ENCODE results near the gene ZNF446. TPM values are rescaled to one million over a fixed set of nuclear protein-coding genes. Genes with fewer than 3 reads are reported as not detected.

The ZNF446 gene
- total and polyA plus RNA-seq, 9 of the 15 experiments (the other 6 are each of a cell fraction or from before 2014, with no cell fraction given), result 0.07 to 4.8 (median 1.2) TPM

DNA sequence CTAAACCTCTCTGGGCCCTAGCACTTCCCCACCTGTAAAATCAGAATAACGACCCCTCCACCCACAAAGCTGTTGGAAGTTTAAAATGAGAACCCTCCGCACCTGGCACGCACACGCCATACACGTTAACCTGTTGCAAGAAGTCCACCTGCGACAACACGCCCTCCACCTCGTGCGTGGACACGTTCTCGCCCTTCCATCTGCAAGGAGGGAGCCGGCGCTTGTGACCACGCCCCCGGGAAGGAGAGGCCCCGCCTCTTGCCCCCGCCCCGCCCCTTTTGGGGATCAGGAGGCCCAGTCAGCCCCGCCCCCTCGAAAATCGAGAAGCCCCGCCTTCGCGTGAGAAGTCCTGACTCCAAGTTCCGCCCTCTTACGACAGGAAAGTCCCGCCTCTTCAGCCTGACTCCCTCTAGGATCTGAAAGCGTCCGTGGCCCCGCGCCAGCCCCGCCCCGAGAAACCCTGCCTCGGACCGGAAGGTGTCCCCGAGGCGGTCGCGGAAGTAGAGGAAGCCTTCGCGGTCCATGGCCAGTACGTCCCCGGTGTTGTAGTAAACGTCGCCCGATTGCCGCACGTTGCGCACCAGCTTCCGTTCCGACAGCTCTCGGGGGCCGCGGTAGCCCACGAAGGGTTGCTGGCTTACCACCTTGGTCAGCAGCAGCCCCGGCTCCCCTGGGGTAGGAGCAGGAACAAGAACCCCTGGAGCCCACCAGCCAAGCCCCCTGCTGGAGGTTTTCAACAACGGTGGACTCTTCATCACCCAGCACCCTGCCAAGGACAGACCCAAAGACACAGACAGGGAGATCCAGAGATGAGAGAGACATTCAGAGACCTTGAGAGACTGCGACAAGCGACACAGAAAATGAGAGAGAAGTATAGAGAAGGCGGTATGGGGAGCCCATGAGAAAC, 23.1 kb downstream of the ZNF446 start (continued):
- TF ChIP-seq, protein P1, sequence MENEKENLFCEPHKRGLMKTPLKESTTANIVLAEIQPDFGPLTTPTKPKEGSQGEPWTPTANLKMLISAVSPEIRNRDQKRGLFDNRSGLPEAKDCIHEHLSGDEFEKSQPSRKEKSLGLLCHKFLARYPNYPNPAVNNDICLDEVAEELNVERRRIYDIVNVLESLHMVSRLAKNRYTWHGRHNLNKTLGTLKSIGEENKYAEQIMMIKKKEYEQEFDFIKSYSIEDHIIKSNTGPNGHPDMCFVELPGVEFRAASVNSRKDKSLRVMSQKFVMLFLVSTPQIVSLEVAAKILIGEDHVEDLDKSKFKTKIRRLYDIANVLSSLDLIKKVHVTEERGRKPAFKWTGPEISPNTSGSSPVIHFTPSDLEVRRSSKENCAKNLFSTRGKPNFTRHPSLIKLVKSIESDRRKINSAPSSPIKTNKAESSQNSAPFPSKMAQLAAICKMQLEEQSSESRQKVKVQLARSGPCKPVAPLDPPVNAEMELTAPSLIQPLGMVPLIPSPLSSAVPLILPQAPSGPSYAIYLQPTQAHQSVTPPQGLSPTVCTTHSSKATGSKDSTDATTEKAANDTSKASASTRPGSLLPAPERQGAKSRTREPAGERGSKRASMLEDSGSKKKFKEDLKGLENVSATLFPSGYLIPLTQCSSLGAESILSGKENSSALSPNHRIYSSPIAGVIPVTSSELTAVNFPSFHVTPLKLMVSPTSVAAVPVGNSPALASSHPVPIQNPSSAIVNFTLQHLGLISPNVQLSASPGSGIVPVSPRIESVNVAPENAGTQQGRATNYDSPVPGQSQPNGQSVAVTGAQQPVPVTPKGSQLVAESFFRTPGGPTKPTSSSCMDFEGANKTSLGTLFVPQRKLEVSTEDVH (IDR thresholded peaks at IDR 0.05; ENCODE audit: low read depth, partially characterized antibody), result peak; percentile 92
- TF ChIP-seq BRD4 (IDR thresholded peaks at IDR 0.05) (no peak), GTF2A2 (tag; IDR thresholded peaks at IDR 0.05) (0 out of 2 replicates have a peak, but pooled peaks have one; percentile 69), TRIM28 (IDR thresholded peaks at IDR 0.05) (peak; percentile 63), KDM1A (IDR thresholded peaks at IDR 0.05) (no peak), FOXK1 (CRISPR knock-in tag; IDR thresholded peaks at IDR 0.05; ENCODE audit: borderline replicate concordance) (peak; percentile 92; the same call in 1 of the 2 replicates), ESRRA (IDR thresholded peaks at IDR 0.05; ENCODE audit: borderline replicate concordance, low read depth) (peak; percentile 91), ZFP30 (CRISPR knock-in tag; IDR thresholded peaks at IDR 0.05; ENCODE audit: borderline replicate concordance) (no peak), TFE3 (CRISPR knock-in tag; IDR thresholded peaks at IDR 0.05) (no peak), CEBPG (CRISPR knock-in tag; IDR thresholded peaks at IDR 0.05) (peak; percentile 70), CEBPG (tag; conservative IDR thresholded peaks at IDR 0.05 in 1 of 2, IDR thresholded peaks at IDR 0.05 in 1 of 2) (no peak), ZNF24 (IDR thresholded peaks at IDR 0.05) (peak; percentile 81), CBFA2T2 (conservative IDR thresholded peaks at IDR 0.05) (no peak), ATF1 (CRISPR knock-in tag; IDR thresholded peaks at IDR 0.05) (peak; percentile 69; the same call in 1 of the 2 replicates), ATF1 (tag; IDR thresholded peaks at IDR 0.05) (peak; percentile 86), KDM4B (IDR thresholded peaks at IDR 0.05; ENCODE audit: borderline replicate concordance in 2 of 2, low read depth in 1 of 2) (peak in 1 of 2 experiments; percentile 93; a peak in 1 of 4 replicates), ZNF780A (CRISPR knock-in tag; IDR thresholded peaks at IDR 0.05) (no peak), BRCA1 (IDR thresholded peaks at IDR 0.05) (no peak), BRCA1 (CRISPR knock-in tag; IDR thresholded peaks at IDR 0.05) (no peak), DEAF1 (CRISPR knock-in tag; IDR thresholded peaks at IDR 0.05) (no peak), FOXA3 (CRISPR knock-in tag; conservative IDR thresholded peaks at IDR 0.05 in 1 of 2, IDR thresholded peaks at IDR 0.05 in 1 of 2) (no peak)
- TF ChIP-seq, protein P2, sequence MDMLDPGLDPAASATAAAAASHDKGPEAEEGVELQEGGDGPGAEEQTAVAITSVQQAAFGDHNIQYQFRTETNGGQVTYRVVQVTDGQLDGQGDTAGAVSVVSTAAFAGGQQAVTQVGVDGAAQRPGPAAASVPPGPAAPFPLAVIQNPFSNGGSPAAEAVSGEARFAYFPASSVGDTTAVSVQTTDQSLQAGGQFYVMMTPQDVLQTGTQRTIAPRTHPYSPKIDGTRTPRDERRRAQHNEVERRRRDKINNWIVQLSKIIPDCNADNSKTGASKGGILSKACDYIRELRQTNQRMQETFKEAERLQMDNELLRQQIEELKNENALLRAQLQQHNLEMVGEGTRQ (CRISPR knock-in tag; IDR thresholded peaks at IDR 0.05), result no peak
